Inferior parietal cortex (tissue), 1 donor: ENCODE measurements around the gene USP25.

ENCODE experiments used
- DNase-seq: peaks from one replicate; pipeline ENCODE4 v3.0.0-alpha.2; 2016; ENCODE audit errors: extremely low spot score

The USP25 gene

DNA sequence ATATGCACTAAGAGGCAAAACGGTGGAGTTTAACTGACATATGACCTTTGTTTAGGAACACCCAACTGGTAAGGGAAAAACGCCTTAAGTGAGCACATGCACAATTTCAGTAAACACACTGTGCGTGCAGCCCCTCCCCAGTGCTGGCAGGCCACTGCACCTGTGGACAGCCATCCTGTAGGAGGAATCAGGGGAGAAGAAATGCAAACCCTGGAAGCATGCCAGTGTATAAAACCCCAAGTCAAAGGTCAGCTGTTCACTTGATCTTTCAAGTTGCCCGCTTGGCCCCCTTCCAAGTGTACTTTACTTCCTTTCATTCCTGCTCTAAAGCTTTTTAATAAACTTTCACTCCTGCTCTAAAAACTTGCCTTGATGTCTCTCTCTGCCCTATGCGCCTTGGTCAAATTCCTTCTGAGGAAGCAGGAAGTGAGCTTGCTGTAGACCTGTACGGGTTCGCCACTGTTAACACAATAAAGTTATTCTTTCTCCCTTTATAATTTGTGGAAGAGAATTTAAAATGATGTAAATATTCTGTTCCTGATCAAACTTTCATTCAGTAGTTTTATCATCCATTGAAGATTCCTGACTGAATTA, 31.8 kb downstream of the USP25 start:
- DNase-seq: no peak

DNA sequence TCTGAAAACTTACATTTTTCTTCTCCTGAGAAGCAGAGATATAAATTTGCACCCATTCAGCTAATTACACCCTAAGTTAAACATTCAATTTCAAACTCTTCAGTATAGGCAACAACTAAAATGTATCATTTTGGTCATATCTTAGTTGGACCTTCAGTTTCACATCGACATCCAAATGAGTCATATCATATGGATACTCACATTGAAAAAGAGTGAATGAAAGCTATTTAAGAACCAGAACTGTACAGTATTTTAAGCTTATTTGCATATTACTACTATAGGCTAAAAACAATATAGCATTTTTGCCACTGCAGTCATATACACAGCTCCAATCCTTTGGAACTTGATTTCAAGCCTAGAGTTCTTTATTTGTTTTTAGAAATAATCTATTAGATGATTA, 33.6 kb downstream of the USP25 start:
- DNase-seq: no peak

DNA sequence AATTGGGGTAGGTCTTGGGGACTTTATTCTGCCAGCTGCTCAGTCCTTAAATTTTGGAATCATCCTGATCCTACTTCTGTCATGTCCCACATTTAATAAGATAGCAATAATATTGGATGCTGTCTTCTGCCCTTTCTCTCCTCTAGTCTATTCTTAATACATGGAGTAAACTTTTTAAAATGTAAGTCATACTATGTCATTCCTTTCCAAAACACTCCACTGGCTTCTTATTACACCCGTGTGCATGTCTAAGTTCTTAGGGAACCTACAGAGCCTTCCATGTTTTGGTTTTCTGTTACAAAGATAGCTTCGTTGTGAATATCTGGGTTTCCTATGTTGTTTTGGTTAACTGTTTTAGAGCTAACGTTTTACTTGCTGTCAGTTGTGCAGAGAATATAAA, 35.1 kb downstream of the USP25 start:
- DNase-seq: no peak

DNA sequence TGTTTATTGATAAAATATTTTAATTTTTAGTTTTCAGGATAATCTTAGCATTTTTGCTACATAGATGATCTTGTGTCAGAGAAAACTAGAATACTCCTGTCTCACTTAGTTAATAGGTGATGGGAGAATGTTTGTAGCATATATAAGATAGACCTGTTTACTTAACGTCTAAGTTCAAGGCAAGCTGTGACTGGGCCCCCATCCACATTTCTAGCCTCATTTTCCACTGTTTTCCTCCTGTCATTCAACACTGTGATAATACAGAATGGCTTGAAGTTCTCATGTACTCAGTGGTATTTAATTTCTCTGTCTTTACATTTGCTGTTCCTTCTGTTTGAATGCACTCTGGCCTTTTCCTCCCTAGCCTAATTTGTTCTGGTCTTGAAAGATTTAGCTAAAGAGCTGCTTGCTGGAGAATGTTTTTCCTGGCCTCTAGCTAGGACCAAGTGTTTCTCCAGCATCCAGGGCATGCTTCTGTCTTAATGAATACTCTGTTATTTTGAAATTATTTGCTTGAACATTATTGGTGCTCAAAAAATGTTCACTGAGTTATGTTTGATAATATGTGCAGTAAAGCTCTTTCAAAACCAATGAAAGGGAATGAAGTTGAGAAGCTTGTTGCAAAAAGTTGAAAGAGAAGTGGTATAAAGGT, 37.3 kb downstream of the USP25 start:
- DNase-seq: no peak

DNA sequence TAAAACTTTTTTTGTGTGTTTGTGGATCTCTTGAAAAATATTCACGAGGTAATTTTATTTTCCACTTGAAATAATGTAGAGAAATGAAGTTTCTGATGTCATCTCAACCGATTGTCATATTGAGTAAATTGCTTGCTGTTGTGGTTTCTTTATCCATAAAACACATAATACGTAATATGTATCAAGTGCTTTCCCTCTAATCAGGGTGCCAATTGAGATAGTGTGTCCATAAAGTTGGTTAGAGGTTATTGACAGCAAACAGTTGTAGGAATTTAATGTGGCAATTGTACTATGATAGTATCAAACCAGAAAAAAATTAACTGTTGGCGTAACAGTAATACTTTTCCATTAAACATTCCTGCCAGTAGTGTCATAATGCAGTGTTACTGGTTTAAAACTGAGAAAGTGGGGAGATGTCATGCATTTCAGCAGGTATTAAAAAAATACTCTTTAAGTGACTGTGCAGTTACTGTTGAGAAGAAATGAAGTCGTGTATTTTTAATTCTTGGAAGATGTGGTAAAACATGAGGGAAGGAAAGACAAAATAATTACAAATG, 38.3 kb downstream of the USP25 start:
- DNase-seq: no peak

DNA sequence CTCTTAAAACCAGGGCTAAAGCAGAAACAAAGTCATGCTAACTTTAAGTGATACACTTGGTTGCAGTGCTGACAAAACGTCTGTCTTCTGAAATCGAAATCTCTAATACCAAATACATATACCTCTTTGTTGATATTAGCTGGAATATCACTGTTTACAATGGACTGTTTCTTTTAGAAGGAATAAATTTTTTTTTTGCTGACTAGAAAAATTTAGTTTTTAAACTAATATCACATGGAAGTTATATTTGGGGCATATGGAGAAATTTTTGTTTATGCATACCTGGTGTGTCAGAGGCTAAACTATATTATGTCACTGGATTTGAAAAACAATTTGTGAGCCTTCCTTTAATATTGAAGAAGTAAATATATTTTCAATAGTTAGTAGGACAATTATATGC, 39.1 kb downstream of the USP25 start:
- no peak for DNase-seq

DNA sequence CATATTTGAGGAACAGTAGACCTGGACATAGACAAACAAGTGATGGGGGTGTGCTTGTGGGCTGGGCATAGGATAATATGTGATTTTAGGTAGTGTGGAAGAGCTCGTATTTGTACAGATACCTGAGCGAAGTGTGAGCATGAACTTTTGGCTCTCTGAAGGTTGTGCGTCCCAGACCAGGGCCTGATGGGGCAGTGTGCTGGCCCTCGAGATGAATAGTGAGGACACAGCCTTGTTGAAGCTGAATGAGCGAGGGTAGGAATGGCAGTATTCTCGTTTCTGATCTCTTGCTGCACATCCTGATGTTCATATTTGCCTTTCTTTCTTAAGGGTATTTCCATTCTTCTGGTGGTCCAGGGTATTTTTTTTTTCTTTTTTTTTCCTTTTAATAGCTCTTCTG, 41.5 kb downstream of the USP25 start:
- DNase-seq: no peak

DNA sequence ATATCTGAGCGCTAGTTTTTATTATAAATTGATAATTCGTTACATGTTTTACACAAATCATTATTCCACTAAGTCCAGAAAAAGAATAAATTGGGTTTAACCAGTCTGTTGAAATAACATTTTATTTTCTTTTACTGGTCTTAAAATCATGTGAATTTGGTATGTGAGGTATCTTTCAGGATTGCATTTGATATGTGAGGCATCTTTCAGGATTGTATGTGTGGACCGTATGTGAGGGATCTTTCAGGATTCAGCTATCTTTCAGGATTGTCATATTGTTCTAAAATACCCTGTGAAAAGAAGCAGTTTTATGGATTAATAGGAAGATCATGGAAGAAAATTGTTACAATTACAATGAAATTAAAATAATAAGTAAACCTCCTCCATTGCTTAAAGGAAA, 42.9 kb downstream of the USP25 start:
- DNase-seq: no peak

DNA sequence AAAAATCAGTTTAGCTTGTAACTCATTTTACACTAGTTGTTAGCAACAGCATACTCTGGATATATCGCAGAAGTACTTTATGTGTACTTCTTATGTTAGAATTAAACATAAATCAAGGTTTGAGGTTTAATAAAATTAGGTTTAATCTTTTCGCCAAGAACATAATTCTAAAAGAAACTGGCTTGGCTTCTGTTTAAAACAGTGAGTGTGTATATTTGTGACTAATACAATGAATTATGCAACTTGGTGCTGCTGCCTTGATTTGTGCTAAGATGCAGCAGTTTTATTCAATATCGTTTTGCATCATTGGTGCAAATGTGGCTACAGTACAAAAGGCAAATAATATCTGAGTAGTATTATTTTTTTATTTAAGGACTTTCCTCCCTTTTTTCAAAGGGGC, 44.8 kb downstream of the USP25 start:
- no peak for DNase-seq

DNA sequence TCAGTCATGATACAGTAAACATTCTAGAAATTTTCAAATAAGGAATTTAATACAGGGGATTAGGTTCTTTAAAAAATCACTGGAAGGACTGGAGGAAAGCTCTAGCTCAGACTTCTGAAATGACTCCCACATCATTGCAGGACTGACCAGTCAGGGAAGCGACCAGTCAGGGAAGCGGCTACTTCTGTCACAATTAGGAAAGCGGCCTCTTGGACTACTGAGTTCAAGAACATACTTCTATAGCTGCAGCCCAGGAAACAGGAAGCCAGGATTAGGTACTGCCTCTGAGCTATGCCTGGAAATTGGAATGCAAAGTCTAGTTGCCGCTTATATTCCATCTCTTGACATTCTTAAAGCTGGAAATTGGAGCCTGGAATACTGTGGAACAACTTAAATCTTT, 45.5 kb downstream of the USP25 start:
- no peak for DNase-seq

DNA sequence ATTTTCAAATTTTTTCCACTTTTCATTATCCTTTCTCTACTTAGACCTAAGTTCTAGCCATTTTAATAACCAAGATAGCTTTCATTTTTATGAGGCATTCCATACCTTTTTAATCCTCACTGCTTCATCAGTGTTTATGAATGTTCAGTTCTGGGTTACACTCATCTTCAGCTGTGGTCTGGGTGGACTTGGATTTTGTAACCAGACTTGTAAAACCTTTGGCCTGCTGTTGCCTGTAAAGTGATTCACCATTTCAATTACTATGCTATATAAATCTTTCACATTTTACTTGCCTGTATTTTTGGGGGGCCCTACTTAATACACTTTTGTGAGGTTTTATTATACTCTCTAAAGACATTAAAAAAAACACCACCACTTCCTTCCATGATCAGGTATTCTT, 46.2 kb downstream of the USP25 start:
- no peak for DNase-seq

DNA sequence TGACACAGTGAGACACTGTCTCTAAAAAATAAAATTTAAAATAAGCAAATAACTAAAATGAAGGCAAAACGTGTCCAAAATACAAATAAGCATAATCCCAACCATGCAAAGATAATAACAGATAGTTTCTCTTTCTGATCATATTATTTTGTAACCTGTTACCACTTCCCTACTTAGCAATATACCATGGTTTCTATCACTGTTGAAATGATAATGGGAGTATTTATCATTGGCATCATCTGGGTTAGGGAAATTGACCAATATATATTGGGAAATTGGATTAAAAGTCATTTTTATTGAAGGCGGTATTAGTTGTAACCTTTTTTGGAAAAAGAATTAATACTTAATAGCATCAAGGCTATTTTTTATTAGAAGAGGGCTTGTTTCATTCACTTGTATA, 47.0 kb downstream of the USP25 start:
- DNase-seq: no peak

DNA sequence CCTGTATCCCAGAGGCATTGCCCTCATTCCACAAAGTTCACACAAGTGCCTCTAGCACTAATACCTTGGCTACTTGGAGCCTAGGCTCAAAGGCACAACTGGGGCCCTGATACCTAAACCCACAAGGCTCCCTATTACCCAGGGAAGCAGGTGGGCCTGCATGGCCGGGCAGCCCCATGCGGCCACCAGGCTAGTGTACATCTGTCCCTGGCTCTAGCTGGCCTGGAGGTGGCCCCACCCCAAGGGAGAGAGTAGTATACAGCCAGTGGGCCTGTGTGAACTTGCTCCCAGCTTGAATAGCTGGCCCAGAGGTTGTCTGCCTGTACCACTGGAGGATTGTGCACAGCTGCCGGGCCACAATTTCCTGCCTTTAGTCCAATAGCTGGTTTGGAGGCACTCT, 52.2 kb downstream of the USP25 start:
- no peak for DNase-seq

DNA sequence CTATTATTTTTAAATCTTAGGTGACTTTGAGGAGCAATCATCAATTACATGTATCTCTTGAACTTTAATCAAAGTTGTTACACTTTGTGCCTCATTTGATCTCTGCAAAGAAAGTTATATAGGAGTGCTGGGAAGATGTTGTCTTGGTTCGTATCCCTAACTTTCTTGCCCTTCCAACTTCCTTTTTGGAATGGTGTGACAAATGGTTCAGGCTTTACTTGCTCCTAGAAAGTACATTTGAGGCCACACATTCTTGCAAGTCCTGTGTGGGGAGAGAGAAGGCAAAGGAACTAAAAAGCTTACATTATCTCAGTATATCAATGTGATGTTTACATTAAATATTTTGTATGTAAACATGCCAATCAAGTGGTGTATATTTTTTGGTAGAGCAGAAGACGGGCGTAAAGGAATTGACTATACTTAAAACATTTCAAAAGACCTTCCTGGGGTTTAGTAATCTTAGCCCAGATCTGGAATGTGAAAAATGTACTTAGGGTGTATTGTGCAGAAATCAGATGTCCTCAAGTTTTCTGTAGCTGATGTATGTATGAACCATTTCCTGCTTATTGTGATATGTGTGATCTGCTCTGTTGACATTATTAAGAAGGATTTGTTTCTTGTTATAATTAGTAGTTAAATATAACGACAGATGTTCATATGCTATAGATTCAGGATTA, 59.2 kb downstream of the USP25 start:
- DNase-seq: no peak

DNA sequence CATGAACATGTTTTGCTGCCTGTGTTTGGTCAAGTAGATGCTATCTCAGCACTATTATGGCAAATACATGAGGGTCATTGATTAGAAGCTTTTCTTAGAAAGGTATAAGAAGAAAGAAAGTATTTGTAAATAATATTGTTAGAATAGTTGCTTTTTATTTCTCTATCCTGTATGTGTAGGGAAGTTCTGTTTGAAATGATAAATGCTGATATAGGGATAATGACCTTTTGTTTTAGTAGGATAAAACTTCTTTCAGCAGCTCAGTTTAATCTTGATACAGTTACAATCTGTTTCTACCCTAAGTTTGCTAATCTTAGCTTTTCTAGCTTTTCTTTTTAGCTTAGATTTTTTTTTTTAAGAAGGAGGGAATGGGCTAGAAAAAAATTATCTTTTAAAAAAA, 63.3 kb downstream of the USP25 start:
- DNase-seq: no peak

DNA sequence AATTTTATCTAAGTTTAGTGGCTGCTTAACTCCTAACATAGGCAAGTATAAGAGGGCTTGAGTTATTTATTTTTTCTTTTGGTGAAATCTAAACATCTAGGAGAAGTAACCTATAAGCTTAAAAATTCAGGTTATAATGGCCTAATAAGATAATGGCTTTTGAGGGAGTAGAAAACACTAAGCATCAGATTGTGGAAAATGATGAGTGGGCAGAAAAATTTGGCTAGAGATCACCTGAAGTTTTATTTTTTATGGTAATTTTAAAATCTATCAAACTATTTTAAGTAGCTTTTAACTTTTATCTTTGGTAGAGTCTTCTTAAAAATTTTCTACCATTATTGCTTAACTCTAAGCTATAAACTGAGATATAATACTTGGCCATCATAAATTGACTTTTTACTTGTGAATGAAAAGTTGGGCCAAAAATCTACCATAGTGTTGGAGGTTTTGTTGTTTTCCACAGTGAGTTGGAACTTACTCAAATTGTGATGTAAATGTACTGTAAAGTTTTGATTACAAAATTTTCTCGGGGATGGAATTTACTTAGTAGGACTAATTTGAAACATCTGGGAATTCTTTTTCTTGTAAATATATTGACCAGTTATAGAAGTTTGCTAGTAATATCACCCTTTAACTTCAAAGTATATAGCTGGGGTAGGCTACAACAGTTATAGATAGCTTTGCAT, 63.9 kb downstream of the USP25 start:
- DNase-seq: no peak

DNA sequence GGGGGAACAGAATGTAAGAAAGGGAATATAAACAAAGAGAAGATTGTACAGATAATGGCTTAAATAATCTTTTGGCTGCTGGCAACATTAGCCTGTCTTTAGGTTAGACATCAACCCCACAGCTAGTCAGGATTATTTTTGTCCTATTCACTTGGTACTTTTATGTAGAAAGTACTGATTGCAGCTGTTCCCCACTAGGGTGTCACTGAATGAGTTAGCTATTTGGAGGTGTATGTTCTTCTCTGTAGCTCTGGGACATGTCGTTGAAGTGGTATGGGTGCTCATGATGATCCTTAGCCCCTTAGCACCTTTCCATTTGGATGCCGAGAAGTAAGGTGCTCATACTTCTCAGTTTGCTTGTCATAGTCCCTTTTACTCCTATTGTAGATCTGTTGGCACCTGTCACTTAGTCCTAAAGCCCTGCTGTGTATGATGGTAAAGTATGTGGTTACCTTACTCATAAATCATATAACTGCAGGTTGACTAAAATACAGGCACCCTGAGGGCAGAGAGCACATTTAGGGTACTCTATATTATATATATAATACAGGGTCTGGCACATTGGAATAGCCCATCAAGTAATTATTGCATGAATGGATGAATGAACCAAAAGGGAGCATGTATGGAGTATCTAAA, 64.6 kb downstream of the USP25 start:
- DNase-seq: no peak

DNA sequence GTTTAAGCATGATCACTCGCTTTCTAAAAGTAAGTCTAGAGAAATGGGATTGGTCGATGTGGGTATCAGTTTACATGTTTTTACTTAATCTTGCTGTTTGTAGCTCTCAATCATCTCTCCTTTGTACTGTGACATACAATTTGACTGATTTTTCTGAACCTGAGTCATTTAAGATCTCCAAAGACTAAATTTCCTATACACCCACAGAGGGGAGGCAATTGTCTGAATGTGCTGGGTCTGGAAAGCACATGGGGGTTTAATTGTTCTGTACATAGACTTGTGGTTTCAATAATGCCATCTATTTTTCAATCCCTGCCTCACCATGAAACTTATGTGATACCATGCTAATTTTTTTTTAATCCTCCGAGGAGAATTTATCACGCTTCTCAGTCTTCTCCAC, 65.8 kb downstream of the USP25 start:
- DNase-seq: no peak

DNA sequence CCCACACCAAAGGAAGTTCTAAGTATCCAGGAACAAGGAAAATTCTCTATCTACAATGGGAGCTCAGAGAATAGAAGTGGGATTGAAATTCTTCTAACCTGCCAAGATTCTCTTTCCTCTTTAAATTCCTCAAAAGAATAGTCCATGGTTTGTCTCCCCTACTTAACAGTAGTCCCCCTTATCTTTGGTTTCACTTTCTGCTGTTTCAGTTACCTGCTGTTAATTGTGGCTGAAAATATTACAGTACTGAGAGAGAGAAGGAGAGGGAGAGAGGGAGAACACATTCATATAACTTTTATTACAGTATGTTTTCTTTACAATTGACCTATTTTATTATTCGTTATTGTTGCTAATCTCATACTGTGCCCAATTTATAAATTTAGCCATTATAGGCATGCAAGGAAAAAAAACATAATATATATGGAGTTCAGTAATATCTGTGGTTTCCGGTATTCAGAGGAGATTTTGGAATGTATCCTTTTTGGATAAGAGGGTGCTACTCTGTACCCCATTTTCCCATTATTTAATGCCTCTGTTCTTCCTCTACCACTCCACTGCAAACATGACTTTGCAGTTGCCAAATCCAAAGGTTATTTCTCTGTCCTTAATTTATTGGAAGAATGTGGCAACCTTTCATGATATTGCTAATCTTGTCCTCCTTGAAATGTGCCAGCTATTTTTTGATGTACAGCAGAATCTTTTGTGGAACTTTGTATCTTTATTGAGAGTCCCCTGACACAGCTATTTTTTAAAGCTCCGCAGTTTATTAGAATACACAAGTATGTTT, 68.0 kb downstream of the USP25 start:
- DNase-seq: no peak

DNA sequence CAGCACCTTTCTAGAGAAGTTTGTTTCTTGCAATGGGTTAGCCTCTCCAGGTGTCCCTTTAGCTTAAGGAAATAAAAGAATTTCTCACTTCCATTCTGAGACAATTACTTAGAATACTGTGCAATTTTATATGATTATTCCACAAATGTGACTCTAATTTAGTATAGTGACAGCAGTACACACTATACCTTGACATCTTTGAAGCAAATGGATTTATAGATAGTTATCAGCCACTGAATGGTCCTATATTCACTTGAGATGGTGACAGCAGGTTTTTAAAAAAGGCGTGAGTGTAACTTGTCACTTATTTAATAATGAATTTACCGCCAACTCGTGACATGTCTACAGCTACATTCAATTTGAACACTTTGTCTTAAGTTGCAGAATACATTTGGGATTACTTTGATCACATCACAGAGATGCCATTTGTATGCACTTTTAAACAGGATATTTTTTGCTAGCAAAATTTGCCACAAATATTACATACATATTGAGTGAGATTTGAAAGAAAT, 71.6 kb downstream of the USP25 start:
- DNase-seq: no peak
